T-cell (primary cell): ENCODE data around the gene KMT2A. TPM values are rescaled to one million over a fixed set of nuclear protein-coding genes. Genes with fewer than 3 reads are reported as not detected.

Source experiments
- ATAC-seq, 4 experiments: fragments of 200-7000 bp in 3 of 4; fragments of 150-1000 bp in 1 of 4; cut with Tn5 transposase; replicated peaks in 1 of 4; 1 replicate in 3 of 4; 2 replicates in 1 of 4; pipeline ENCODE4 v1.10.0; 2021; ENCODE audit warnings: moderate library complexity in 3 of 4, mild to moderate bottlenecking in 2 of 4, moderate number of reproducible peaks in 1 of 4
- CTCF ChIA-PET, 2 donors: fragments of 300-600 bp; sonication (Branson Sonifier 250); formaldehyde crosslinking; loops; one replicate each; lab custom pipeline; 2022; ENCODE audit warnings: antibody characterized with exemption in 2 of 2; lab: Charles Lee
- POLR2A ChIA-PET, 2 donors: fragments of 300-600 bp; sonication (Branson Sonifier 250); formaldehyde crosslinking; loops; one replicate each; lab custom pipeline; 2022; ENCODE audit warnings: antibody characterized with exemption in 2 of 2; lab: Charles Lee
- DNase-seq, 35 experiments: peaks; one replicate each; pipeline versions ENCODE4 v3.0.0 to v3.0.0-alpha.2; 2013 to 2023
- H3K27ac ChIP-seq: one replicate; pipeline ENCODE4 v1.5.1; 2013; ENCODE audit warnings: low read length
- H3K27me3 ChIP-seq, 2 experiments: replicated peaks in 1 of 2; 1 replicate in 1 of 2; 2 replicates in 1 of 2; pipeline versions ENCODE4 v1.6.1 to v1.7.0; 2013; ENCODE audit warnings: low read length in 1 of 2, mixed read lengths in 1 of 2; ENCODE audit not compliant: control insufficient read depth in 2 of 2, insufficient read depth in 2 of 2; ENCODE audit errors: extremely low read depth in 1 of 2
- H3K36me3 ChIP-seq, 2 donors: 1 replicate in 1 of 2; 2 replicates in 1 of 2; pipeline versions ENCODE4 v1.6.1 to v1.7.0; 2013; ENCODE audit warnings: low read length in 1 of 2; ENCODE audit not compliant: control insufficient read depth in 2 of 2, insufficient read depth in 1 of 2; ENCODE audit errors: extremely low read depth in 1 of 2
- H3K4me1 ChIP-seq, 2 experiments: 1 replicate in 1 of 2; 2 replicates in 1 of 2; pipeline versions ENCODE4 v1.6.1 to v1.7.0; 2013; ENCODE audit warnings: low read length in 2 of 2, mixed read lengths in 1 of 2; ENCODE audit not compliant: insufficient read depth in 2 of 2, control insufficient read depth in 1 of 2; ENCODE audit errors: extremely low read depth in 1 of 2
- H3K4me3 ChIP-seq, 2 donors: 1 replicate in 1 of 2; 2 replicates in 1 of 2; pipeline versions ENCODE4 v1.5.1 to v1.7.0; 2013; ENCODE audit warnings: mild to moderate bottlenecking in 2 of 2, low read length in 1 of 2, moderate library complexity in 1 of 2; ENCODE audit not compliant: control insufficient read depth in 1 of 2; ENCODE audit errors: extremely low read depth in 1 of 2
- H3K9me3 ChIP-seq: 2 replicates; pipeline ENCODE4 v1.7.0; 2013
- H3K27ac Mint-ChIP-seq, 2 donors: one replicate each; pipeline ENCODE4 v1.8.0; 2020 to 2021; ENCODE audit warnings: mild to moderate bottlenecking in 2 of 2, mixed read lengths in 2 of 2
- H3K27me3 Mint-ChIP-seq, 2 donors: one replicate each; pipeline ENCODE4 v1.8.0; 2021 to 2022; ENCODE audit warnings: mixed read lengths in 2 of 2
- H3K36me3 Mint-ChIP-seq: one replicate; pipeline ENCODE4 v1.8.0; 2021; ENCODE audit warnings: mixed read lengths
- H3K4me1 Mint-ChIP-seq, 3 donors: one replicate each; pipeline ENCODE4 v1.8.0; 2020 to 2022; ENCODE audit warnings: mixed read lengths in 3 of 3, mild to moderate bottlenecking in 1 of 3
- H3K4me3 Mint-ChIP-seq, 3 donors: one replicate each; pipeline ENCODE4 v1.8.0; 2020 to 2022; ENCODE audit warnings: mild to moderate bottlenecking in 3 of 3, mixed read lengths in 3 of 3, moderate library complexity in 3 of 3
- H3K9me3 Mint-ChIP-seq, 3 donors: one replicate each; pipeline ENCODE4 v1.8.0; 2020 to 2022; ENCODE audit warnings: mixed read lengths in 3 of 3
- WGBS: methylation state at CpG from one replicate; pipeline ENCODE4 v1.1.5; 2013; ENCODE audit warnings: missing lambda C conversion rate; ENCODE audit not compliant: insufficient coverage; 5-methylcytosine and 5-hydroxymethylcytosine counted together
- total RNA-seq, 35 experiments: library from RNA in 6 of 35; stranded (reverse) in 6 of 35; fragments of 120-200 nt in 1 of 35; gene quantifications; one replicate each; pipeline versions ENCODE4 v1.2.1 to v1.2.4 and lab custom pipeline; 2013 to 2026

KMT2A gene
- total RNA-seq (100 to 1,000 TPM; 130 to 183 (median 153) TPM), total RNA-seq (lab: John Stamatoyannopoulos, UW) (68.0 to 358 (median 182) reads per million in 29 experiments)
- total RNA-seq (2013): 114 TPM

GRCh38 chr11:118435893-118436624, at the start of gene KMT2A:
TSS of gene KMT2A (plus strand) at chr11:118436492. CDS start at chr11:118436513, 21 bp downstream.
- peak within 1 kb of the TSS; percentile 92 for H3K27ac ChIP-seq
- H3K27ac Mint-ChIP-seq: peak within 1 kb of the TSS; percentile 94 to 96
- no peaks in the 10 kb centered on the region for H3K9me3 Mint-ChIP-seq
- peak within 1 kb of the TSS; percentile 87 to 96 for H3K4me3 ChIP-seq
- H3K9me3 ChIP-seq: no peaks in the 10 kb centered on the region
- H3K4me3 Mint-ChIP-seq: peak within 1 kb of the TSS; percentile 91 to 95 (median 92)
- peaks cover 0 to 7% of the 10 kb centered on the region in 2 donors for H3K36me3 ChIP-seq
- peak; percentile 59 to 79 (median 62) for ATAC-seq
- peaks cover 29 to 35% of the 10 kb centered on the region in 2 experiments for H3K4me1 ChIP-seq
- peaks cover 35 to 46% (median 36%) of the 10 kb centered on the region in 3 donors for H3K4me1 Mint-ChIP-seq
- H3K27me3 ChIP-seq: no peaks in the 10 kb centered on the region
- H3K36me3 Mint-ChIP-seq: peaks cover 3% of the 10 kb centered on the region
- H3K27me3 Mint-ChIP-seq: no peaks in the 10 kb centered on the region
- ChIA-PET CTCF (interaction anchor here in 1 of 2 donors (0.5 to 1.4 kb wide), 9 partner anchors 8 to 597 kb away, joined by 3 to 9 read pairs (median 4); no protein-coding TSS in a partner anchor), POLR2A (interaction anchor here (0.6 to 1.6 kb wide), 9 partner anchors 8 to 390 kb away, joined by 3 to 11 read pairs (median 5); partner anchors contain the start of gene ARCN1 (in 1 of the 2))
- peak; percentile 78 to 97 (median 89) for DNase-seq
- WGBS: 0% methylated on average over 72 of the region's 83 CpGs

- no peaks in the 10 kb centered on the region for H3K27me3 ChIP-seq
- H3K4me3 ChIP-seq: no peak overlapping the region
- ChIA-PET POLR2A (interaction anchor here in 1 of 2 donors (0.6 to 0.7 kb wide), 2 partner anchors 14 to 203 kb away, joined by 5 to 8 read pairs; no protein-coding TSS in a partner anchor), CTCF (interaction anchor here (0.6 to 1.2 kb wide), 4 partner anchors 39 to 89 kb away, joined by 3 to 4 read pairs (median 3); no protein-coding TSS in a partner anchor)
- ATAC-seq: peak in 1 of 4 experiments; percentile 9
- Mint-ChIP-seq H3K4me3 (peak overlapping the region; percentile 21 to 39 (median 35)), H3K4me1 (peaks cover 27 to 45% (median 39%) of the 10 kb centered on the region in 3 donors), H3K36me3 (peaks cover 24% of the 10 kb centered on the region), H3K27ac (peak overlapping the region; percentile 92 to 93), H3K27me3 (no peaks in the 10 kb centered on the region), H3K9me3 (no peaks in the 10 kb centered on the region)
- H3K4me1 ChIP-seq: peaks cover 14 to 21% of the 10 kb centered on the region in 2 experiments
- peak overlapping the region; percentile 96 for H3K27ac ChIP-seq
- whole genome bisulfite sequencing: no CpG with 5 or more reads among the region's 6 CpGs
- no peaks in the 10 kb centered on the region for H3K9me3 ChIP-seq
- peak in 2 of 35 experiments; percentile 11 to 40 for DNase-seq
- peaks cover 6 to 51% of the 10 kb centered on the region in 2 donors for H3K36me3 ChIP-seq
Observed at GRCh38 chr11:118396097-118396501, 40.2 kb upstream of the KMT2A start.

DNA sequence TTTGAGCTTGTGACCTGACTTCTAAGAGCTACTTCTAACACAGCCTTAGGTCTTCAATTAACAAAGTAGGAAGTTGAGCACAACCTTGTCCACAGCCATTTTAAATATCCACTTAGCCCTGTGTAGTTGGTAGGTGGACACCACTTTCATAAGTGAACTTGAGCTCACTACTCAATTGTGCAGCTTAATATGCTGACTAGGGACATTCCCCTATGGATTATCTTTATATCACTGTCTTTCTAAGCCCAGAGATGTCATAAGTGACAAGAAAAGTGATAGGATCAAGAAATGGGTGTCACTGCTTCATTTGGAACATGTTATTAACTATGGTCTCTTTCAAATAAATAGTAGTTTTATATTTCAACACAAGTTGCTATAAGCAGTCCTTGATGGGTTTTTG, 38.8 kb upstream of the KMT2A start:
- no peaks in the 10 kb centered on the region for H3K9me3 ChIP-seq
- peaks cover 32 to 58% (median 51%) of the 10 kb centered on the region in 3 donors for H3K4me1 Mint-ChIP-seq
- H3K27me3 Mint-ChIP-seq: no peaks in the 10 kb centered on the region
- H3K27ac Mint-ChIP-seq: peak overlapping the region; percentile 93 to 100
- DNase-seq: no peak
- H3K9me3 Mint-ChIP-seq: no peaks in the 10 kb centered on the region
- H3K4me3 ChIP-seq: no peak overlapping the region
- no peak overlapping the region for H3K4me3 Mint-ChIP-seq
- peaks cover 20% of the 10 kb centered on the region for H3K36me3 Mint-ChIP-seq
- H3K36me3 ChIP-seq: peaks cover 5 to 44% of the 10 kb centered on the region in 2 donors
- POLR2A ChIA-PET: interaction anchor here (0.6 to 2.4 kb wide), 6 partner anchors 15 to 38 kb away, joined by 3 to 17 read pairs (median 4); partner anchors contain the start of gene KMT2A (in 1 of the 2)
- no peak for ATAC-seq
- H3K27ac ChIP-seq: peak overlapping the region; percentile 96
- peaks cover 21 to 26% of the 10 kb centered on the region in 2 experiments for H3K4me1 ChIP-seq
- CTCF ChIA-PET: interaction anchor here (0.6 to 1.9 kb wide), 3 partner anchors 51 to 112 kb away, joined by 4 to 10 read pairs (median 8); no protein-coding TSS in a partner anchor
- H3K27me3 ChIP-seq: no peaks in the 10 kb centered on the region

GRCh38 chr11:118398791-118399559, 37.3 kb upstream of the KMT2A start:
- peak overlapping the region; percentile 96 for H3K27ac ChIP-seq
- Mint-ChIP-seq H3K4me3 (peak overlapping the region; percentile 96 to 97 (median 97)), H3K27me3 (no peaks in the 10 kb centered on the region), H3K27ac (peak overlapping the region; percentile 100), H3K36me3 (peaks cover 14% of the 10 kb centered on the region), H3K9me3 (no peaks in the 10 kb centered on the region), H3K4me1 (peaks cover 40 to 69% (median 62%) of the 10 kb centered on the region in 3 donors)
- ChIA-PET POLR2A (interaction anchor here in 1 of 2 donors (0.6 to 2.4 kb wide), 4 partner anchors 36 to 865 kb away, joined by 3 to 5 read pairs (median 4); partner anchors contain the start of gene KMT2A), CTCF (interaction anchor here in 1 of 2 donors (0.6 to 1.9 kb wide), 3 partner anchors 37 to 213 kb away, joined by 4 to 8 read pairs (median 7); partner anchors contain the start of gene KMT2A)
- H3K4me1 ChIP-seq: peaks cover 26 to 38% of the 10 kb centered on the region in 2 experiments
- WGBS: 0% methylated on average over 1 of the region's 3 CpGs
- DNase-seq (peak in 33 of 35 experiments; percentile 25 to 91 (median 62)), ATAC-seq (peak; percentile 69 to 90 (median 73))
- H3K36me3 ChIP-seq: peaks cover 3 to 29% of the 10 kb centered on the region in 2 donors
- no peak overlapping the region for H3K4me3 ChIP-seq
- no peaks in the 10 kb centered on the region for H3K9me3 ChIP-seq
- no peaks in the 10 kb centered on the region for H3K27me3 ChIP-seq

DNA sequence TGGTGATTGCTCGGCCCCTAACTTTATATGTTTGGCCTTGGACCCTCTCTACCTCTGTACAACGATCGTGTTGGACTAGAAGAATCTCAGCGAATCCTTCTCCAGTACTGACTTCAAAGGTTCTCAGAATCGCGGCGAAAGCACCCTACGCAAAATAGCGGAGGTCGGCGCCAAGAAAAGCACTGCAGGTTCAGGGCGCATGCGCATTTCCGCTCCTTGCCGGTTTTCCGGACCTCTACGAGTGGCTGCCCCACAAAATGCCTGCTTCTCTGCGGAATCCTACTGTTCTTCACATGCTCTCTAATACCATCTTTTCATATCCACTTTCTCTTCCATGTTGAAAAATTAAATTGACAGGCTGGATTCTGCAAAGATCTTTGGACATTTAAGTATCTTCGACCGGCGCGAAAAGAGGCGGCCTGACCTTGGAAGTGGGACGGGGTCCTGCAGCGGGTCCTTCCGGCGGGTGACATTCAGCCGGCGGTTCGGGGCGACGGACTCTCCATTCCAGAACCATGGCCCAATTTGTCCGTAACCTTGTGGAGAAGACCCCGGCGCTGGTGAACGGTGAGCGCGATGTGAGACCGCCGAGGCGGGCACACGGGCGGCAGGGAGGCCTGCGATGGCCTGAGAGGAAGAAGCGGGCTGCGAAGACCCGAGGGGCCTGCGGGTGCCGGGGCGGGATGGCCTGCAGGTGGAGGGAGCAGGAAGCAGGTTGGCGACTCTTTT, 35.0 kb upstream of the KMT2A start, which contains the start of gene ATP5MG:
ATP5MG (plus strand) TSS at position 456 of the 729 bp plus-strand sequence; CDS start at position 516, 60 bp downstream.
- POLR2A ChIA-PET: interaction anchor here (0.7 to 1.3 kb wide), 3 partner anchors 10 to 37 kb away, joined by 3 to 6 read pairs (median 5); partner anchors contain the start of gene KMT2A (in 1 of the 2)

More for the DNA sequence above, 35.0 kb upstream of the KMT2A start, which contains the start of gene ATP5MG:
- peak; percentile 61 to 83 (median 81) for ATAC-seq
- Histone ChIP-seq H3K4me3 (peak within 1 kb of the TSS; percentile 94 to 97), H3K36me3 (peaks cover 9 to 23% of the 10 kb centered on the region in 2 donors), H3K27me3 (no peaks in the 10 kb centered on the region), H3K27ac (peak within 1 kb of the TSS; percentile 96), H3K9me3 (no peaks in the 10 kb centered on the region), H3K4me1 (peaks cover 32 to 33% of the 10 kb centered on the region in 2 experiments)
- CTCF ChIA-PET: interaction anchor here in 1 of 2 donors (1.3 kb wide), 1 partner anchor 90 kb away, joined by 3 read pairs; no protein-coding TSS in a partner anchor
- Mint-ChIP-seq H3K27me3 (no peaks in the 10 kb centered on the region), H3K9me3 (no peaks in the 10 kb centered on the region), H3K4me3 (peak within 1 kb of the TSS; percentile 96 to 97 (median 97)), H3K4me1 (peaks cover 58 to 80% (median 74%) of the 10 kb centered on the region in 3 donors), H3K36me3 (peaks cover 12% of the 10 kb centered on the region), H3K27ac (peak within 1 kb of the TSS; percentile 100)
- DNase-seq: peak; percentile 83 to 96 (median 91)
- WGBS: under 1% methylated on average over 50 of the region's 51 CpGs
